ENCODE data around the gene PDK4. TPM values are rescaled to one million over a fixed set of nuclear protein-coding genes. Genes with fewer than 3 reads are reported as not detected.

Gene PDK4
- total and polyA plus RNA-seq, 2 of the 13 experiments (the other 11 are each of a cell fraction or from before 2014, with no cell fraction given): 0.04 TPM; not detected in 1

DNA sequence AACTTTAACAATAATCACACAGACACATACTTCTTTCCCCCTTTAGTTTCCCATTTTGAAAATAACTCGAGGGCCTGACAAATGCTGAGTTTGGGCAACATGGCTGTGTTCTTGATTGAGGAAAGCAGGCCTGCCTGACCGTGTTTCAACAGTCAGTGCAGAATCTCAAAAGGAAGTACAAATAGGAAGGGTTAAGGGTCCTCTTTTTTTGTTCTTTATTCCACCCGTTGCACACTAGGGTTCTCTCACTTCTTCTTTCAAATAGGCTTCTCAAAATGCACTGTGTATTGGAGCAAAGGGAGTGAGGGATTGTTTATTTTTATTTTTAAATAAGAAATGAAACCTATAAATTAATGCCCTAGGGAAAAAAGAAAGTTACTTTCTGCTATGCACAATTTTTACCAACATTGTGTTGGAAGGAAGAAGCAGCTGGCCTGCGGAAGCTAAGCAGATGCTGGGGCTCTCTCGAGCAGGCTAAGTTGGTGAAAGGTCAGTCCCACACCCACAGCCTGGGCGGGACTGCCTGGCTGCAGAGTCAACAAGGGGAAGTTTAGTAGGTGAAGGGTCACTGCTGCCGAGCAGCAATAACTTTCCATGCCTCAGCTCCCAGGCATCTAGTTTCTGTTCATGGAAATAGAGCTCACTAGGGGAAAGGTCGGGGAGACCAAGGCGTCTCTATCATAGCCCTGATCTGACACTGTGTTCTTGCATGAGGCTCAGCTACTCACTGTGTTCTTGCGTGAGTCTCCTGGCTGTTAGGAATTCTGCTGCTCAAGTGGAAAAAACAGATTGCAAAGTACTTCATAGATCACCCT is 12.2 kb upstream of the PDK4 start (continued):
- TF ChIP-seq ZNF276 (CRISPR knock-in tag; IDR thresholded peaks at IDR 0.05; ENCODE audit: low read depth): no peak
- TF ChIP-seq ZNF326 (CRISPR knock-in tag; IDR thresholded peaks at IDR 0.05; ENCODE audit: borderline replicate concordance): no peak
- no peak for TF ChIP-seq ZNF10 (CRISPR knock-in tag; IDR thresholded peaks at IDR 0.05; ENCODE audit: borderline replicate concordance, low read depth)
- peak; percentile 65; the same call in 1 of the 2 replicates for TF ChIP-seq ZBTB10 (CRISPR knock-in tag; IDR thresholded peaks at IDR 0.05; ENCODE audit: borderline replicate concordance)
- TF ChIP-seq CEBPG (CRISPR knock-in tag; IDR thresholded peaks at IDR 0.05): peak; percentile 44; the same call in 1 of the 2 replicates
- no peak for TF ChIP-seq ATF4 (CRISPR knock-in tag; IDR thresholded peaks at IDR 0.05)
- TF ChIP-seq TBL1XR1 (IDR thresholded peaks at IDR 0.05; ENCODE audit: borderline replicate concordance, low read length, partially characterized antibody): peak; percentile 99
- TF ChIP-seq GATAD1 (CRISPR knock-in tag; IDR thresholded peaks at IDR 0.05): peak; percentile 56
- TF ChIP-seq ZFP36 (IDR thresholded peaks at IDR 0.05; ENCODE audit: borderline replicate concordance, low read depth, low read length, partially characterized antibody): no peak
- peak; percentile 46; the same call in 1 of the 2 replicates for TF ChIP-seq ZMYM3 (CRISPR knock-in tag; IDR thresholded peaks at IDR 0.05)
- TF ChIP-seq, protein P1, sequence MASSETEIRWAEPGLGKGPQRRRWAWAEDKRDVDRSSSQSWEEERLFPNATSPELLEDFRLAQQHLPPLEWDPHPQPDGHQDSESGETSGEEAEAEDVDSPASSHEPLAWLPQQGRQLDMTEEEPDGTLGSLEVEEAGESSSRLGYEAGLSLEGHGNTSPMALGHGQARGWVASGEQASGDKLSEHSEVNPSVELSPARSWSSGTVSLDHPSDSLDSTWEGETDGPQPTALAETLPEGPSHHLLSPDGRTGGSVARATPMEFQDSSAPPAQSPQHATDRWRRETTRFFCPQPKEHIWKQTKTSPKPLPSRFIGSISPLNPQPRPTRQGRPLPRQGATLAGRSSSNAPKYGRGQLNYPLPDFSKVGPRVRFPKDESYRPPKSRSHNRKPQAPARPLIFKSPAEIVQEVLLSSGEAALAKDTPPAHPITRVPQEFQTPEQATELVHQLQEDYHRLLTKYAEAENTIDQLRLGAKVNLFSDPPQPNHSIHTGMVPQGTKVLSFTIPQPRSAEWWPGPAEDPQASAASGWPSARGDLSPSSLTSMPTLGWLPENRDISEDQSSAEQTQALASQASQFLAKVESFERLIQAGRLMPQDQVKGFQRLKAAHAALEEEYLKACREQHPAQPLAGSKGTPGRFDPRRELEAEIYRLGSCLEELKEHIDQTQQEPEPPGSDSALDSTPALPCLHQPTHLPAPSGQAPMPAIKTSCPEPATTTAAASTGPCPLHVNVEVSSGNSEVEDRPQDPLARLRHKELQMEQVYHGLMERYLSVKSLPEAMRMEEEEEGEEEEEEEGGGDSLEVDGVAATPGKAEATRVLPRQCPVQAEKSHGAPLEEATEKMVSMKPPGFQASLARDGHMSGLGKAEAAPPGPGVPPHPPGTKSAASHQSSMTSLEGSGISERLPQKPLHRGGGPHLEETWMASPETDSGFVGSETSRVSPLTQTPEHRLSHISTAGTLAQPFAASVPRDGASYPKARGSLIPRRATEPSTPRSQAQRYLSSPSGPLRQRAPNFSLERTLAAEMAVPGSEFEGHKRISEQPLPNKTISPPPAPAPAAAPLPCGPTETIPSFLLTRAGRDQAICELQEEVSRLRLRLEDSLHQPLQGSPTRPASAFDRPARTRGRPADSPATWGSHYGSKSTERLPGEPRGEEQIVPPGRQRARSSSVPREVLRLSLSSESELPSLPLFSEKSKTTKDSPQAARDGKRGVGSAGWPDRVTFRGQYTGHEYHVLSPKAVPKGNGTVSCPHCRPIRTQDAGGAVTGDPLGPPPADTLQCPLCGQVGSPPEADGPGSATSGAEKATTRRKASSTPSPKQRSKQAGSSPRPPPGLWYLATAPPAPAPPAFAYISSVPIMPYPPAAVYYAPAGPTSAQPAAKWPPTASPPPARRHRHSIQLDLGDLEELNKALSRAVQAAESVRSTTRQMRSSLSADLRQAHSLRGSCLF (CRISPR knock-in tag; IDR thresholded peaks at IDR 0.05; ENCODE audit: borderline replicate concordance): no peak
- peak; percentile 89 for TF ChIP-seq ERF (CRISPR knock-in tag; IDR thresholded peaks at IDR 0.05)
- peak; percentile 95 for TF ChIP-seq HDAC2 (CRISPR knock-in tag; IDR thresholded peaks at IDR 0.05)
